ENCODE measurements around the gene CABYR. TPM values are rescaled to one million over a fixed set of nuclear protein-coding genes. Genes with fewer than 3 reads are reported as not detected.
"Not testable (repeated sequence)": the region's sequence is repeated elsewhere in the genome, so short reads cannot be mapped to it uniquely, and the experiment has no call there.

CABYR gene
- polyA plus RNA-seq, 1 donor = 13.0 TPM

DNA sequence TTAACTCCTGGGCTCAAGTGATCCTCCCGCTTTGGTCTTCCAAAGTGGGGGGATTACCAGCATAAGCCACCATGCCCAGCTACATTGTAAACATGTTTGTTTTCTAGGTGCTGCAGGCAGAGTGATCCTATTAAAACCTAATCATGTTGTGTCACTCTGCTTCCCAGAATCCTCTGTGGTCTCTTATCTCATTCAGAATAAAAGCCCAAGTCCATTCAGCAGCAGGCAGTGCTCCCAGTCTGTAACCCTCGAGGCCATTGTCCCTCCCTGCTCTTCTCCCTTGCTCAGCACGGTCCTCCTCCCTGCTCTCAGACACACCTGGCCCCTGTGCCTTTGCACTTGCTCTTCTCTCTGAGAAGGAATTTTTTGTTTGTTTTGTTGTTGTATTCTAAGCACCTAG lies 11.1 kb upstream of the CABYR start:
- no peak for DNase-seq

DNA sequence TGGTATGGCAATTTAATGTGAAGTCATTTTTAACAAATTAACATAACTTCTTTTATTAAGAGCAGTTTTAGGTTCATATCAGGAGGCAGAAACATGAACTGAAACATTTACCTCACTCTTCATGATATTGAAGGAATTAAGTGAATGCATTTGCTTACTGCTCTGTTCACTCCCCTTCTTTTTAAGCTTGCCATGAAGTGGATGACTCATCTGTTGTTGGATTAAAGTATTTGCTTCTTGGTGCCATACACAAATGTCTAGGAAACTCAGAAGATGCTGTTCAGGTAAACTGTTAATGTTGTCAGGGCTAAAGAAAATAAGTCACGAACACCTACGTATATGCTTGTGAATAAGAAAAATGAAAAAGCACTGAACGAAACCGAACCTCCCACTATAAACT lies 10.2 kb upstream of the CABYR start:
- no peak for DNase-seq

DNA sequence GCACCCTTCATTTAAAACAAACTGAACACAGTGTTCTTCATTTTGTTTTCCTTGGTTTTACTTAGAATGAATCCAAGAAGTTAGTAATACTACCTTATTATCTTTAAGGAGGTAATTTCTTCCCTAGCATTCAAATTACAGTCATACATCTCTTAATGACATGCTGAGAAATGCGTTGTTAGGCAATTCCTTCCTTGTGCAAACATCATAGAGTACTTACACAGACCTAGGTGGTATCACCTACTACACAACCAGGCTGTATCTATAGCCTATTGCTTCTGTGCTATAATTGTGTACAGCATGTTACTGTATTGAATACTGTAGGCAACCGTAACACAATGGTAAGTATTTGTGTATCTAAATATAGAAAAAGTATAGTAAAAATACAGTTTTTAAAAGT lies 8.4 kb upstream of the CABYR start:
- no peak for DNase-seq

DNA sequence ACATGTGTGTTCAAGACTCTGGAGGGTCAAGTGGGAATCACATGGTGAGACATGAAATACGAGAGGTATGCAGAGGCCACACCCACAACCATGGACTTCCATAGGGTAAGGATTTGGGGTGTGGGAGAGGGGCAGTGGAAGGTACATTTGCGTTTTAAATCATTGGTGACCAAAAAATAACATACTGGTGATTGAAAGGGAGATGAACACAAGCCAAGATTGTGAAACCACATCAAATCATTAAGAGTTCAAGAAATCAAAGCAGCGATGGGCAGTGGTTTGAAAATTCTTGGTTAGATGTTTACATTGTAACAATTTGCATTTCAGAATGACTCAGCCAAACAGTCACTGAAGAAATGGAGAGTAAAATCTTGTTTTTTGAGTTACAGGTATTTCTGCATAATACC lies 1.9 kb upstream of the CABYR start:
- no peak for DNase-seq

DNA sequence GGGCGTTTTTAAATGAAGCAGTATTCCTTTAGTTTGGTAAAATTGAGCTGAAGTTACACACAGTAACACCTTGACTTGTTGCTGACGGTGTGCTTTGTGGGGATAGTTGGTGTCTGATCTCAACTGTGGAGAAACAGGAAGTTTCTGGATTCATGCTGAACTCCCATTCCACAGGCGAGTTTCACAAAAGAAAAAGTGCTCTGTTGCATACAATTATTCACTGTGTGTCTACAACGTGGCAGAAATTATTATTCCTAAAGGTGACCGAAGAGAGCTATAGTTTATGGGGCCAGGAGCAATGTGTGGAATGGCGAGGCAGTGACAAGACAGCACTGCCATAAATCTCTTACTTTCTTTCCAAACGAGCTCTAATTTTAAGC lies 463 bp upstream of the CABYR start:
- no peak for DNase-seq

DNA sequence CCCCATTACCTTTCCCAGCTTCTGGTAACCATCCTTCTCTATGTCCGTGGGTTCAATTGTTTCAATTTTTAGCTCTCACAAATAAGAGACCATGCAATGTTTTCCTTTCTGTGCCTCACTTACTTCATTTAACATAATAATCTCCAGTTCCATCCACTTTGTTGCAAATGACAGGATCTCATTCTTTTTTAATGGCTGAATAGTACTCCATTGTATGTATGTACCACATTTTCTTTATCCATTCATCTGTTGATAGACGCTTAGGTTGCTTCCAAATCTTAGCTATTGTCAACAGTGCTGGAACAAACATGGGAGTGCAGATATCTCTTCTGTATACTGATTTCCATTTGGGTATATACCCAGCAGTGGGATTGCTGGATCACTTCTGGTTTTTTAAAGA lies 1.8 kb downstream of the CABYR start:
- DNase-seq = no peak

DNA sequence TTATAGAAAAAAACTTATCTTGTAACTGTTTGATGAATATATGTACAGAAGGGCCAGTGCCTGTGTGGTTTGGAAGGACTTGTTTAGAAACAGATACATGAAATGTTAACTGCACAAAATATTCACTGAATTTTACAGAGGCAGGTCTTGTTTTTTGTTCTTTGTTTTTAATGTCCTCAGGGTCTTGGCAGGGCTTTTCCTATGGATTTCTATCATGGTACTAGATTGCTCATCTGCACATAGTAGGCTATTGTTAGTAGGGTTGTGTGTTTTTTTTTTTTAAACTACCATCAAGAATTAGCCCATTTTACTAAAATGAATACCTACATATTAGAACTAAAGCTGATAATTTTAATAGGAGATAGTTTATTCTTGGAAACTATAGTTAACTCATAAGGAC lies 3.5 kb downstream of the CABYR start:
- DNase-seq = no peak

DNA sequence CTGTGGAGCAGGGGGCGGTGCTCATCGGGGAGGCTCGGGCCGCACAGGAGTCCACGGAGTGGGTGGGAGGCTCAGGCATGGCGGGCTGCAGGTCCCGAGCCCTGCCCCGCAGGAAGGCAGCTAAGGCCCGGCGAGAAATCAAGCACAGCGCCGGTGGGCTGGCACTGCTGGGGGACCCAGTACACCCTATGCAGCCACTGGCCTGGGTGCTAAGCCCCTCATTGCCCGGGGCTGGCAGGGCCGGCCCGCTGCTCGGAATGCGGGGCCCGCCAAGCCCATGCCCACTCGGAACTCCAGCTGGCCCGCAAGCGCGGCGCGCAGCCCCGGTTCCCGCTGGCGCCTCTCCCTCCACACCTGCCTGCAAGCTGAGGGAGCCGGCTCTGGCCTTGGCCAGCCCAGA lies 10.7 kb downstream of the CABYR start:
- not testable (repeated sequence) for DNase-seq

DNA sequence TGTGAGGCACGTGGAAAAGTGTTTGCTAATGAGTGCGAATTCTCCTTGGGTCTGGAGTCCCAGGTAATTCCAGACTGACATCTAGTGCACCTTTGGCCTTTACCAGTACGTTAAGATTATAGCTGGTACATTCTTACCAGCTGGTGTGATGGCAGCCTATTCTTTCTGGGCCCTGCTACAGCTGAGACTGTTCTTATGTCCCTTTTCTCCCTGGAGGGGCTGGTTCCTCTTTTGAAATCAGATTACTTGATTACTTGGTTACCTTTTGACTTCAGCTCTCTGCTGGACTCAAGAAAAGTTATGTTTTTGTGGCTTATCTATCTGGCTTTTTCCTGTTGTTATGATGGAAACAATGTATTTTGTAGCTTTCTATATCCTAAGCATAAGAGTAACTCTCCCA lies 14.5 kb downstream of the CABYR start:
- no peak for DNase-seq

DNA sequence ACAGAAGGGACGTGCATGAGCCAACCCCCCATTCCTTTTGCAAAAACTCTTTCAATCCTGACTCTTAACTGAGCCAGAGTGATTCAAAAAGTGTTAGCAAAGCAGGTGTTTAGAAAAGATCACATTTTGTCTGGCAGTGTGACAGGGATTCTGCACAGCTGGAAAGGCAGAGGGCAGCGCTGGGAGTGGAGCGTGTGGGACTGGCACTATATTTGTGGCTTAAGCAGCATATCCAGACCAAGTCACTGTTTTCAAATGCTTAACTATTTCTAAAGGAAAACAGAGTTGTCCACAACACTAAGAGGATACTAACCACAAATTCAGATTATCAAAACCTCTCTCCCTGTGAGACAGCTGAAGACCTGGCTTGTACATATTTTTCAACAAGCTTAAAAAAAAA lies 19.0 kb downstream of the CABYR start:
- no peak for DNase-seq

DNA sequence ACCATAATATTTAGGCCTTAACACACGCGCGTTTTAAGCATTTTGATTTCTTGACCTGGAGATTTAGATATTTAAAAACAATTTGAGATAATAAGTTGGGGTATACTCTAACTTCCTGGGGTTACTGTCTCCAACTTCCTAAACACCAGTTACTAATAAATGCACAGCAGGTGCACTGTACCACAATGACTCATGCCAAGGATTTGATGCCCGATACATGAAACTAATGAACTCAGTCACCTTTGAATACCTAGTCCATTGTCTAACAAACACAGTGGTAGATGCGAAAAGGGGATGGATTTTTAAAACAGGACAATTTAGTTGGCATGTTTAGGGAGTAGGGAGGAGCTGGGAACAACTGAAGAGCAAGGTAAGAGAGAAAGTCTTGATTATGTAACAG lies 21.2 kb downstream of the CABYR start:
- DNase-seq = no peak

DNA sequence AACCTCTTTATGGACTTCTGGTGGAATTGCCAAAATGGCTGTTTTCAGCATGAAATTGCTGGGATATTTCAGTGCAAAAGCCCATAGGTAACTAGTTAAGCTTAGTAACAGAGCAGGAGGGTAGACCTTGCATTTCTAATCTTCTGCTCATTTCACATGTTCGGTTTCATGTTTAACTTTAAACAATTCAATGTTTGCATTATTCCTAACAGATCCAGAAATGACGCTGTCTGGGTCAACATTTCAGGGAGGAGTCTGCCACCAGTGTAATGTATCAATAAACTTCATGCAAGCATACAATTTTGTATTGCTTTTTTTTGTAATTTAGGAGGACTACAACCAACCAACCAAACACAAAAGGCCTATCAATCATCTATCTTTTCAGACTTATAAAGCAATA lies 22.4 kb downstream of the CABYR start:
- DNase-seq = no peak

DNA sequence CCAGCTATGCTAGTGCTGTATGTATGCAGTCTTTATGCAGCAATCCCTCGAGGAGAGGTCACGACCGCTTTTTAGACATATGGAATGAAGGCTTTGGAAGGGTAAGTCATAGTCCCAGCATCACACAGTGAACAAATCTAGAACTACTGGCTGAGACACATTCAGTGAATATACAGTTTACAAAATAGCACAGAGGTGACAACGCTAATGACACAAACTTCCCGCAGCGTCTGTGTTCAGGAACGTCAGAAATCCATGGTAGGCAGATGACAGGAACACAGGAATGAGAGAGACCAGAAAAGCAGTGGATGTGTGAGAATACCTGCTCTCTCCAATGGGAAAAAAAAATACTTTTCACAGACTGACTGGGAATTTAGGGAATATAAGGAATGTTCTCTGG lies 29.6 kb downstream of the CABYR start:
- DNase-seq = no peak

DNA sequence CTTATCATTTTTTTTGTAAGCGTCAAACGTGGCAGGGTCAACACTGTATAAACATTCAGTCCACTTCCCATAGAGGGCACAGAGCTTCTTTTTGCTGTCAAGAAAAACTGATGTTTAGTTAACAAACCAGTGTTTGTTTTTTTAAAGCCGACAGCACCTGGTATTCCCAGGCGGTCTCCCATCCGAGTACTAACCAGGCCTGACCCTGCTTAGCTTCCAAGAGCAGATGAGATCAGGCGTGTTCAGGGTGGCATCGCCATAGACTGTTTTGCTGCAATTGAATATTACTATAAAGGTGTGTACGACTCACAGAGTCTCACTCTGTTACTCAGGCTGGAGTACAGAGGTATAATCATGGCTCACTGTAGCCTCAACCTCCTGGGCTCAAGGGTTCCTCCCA lies 31.5 kb downstream of the CABYR start:
- DNase-seq = no peak

DNA sequence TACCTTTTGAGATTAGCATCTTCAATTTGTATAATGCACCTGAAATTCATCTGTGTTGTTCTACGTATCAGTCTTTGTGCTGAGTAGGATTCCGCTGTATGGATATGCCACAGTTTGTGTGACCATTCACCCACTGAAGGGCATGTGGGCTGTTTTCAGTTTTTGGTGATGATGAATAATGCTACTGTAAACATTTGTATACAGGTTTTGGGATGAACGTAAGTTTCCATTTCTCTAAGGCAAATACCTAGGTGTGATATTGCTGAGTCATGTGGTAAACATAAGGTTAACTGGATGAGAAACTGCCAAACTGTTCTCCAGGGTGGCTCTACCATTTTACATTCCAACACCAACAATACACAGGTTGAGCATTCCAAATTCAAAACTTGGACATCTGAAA lies 35.1 kb downstream of the CABYR start:
- DNase-seq = no peak

DNA sequence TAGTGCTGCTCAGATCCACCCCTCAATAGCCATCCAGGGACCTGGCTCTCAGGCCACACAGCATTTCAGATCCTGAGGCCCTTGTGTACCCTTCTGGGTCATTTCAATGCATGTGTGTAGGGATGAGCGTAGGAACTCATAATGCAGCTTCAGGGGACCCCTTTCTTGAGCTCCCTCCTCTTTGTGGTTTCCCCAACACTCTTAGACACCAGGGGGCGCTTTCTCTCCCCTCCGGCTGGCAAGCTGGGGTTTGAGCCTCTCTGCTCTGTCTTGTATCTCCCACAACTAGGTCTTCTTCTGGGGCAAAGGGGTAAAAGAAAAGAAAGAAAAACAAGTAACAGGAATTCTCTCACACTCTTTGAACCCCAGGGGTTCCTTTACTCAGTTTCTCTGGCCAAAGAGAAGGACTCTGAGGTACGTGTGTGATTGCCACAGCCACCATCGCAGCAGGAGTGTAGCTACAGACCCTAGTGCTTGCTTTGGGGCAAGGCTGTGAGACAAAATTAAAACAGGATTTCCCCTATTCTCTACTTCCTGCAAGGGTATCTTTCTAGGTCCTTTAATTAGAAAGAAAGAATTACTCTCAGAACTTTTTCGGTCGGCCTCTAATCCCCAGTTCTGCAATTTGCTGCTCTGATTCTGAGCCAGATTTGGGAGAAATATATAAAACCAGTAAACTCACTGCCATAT lies 38.0 kb downstream of the CABYR start:
- peak; percentile 32 for DNase-seq

DNA sequence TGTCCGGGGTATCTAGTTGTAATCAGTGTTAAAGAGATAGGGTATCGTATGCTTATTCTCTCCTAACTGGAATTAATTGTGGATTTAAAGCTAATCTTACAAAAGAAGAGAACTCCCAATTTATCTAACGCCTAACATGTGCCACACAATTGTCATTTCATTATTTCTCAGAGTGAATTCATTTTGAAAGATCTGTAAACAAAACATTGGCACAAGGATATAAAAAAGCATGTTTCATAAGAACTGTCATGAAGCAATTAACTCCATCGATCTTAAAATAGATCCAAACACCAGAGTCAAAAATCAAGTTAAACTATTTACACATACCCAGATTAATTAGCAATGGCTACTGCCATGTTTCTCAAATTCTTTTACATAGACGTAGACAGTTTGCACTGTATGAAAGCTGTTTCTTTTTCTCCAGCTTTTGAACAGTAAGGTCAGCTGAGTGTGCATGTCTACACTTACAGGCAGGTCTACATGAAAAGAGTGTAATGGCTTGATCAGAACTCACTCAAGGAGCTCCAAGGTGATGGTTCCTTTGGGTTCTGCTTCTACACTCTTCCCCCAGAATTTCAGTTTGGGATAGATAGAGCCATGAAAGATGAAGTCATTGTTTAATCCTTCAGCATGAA lies 38.8 kb downstream of the CABYR start:
- no peak for DNase-seq

DNA sequence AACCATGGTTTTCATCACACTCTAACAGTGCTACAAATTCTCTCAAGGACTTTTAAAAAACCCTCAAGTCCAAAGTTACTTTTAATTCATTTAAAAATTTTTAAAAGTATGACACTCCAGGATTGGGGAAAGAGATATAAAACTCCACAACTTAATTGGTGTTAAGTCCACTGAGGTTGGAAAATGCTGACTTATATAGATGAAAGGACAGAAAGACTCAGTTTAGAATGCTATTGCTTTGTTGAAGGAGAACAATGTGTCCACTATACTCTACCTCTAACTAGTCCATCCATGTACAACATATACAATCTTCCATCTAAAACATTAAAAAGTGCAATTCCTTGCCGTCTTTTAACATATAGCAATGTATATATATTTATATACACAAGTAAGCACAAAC lies 41.2 kb downstream of the CABYR start:
- no peak for DNase-seq

DNA sequence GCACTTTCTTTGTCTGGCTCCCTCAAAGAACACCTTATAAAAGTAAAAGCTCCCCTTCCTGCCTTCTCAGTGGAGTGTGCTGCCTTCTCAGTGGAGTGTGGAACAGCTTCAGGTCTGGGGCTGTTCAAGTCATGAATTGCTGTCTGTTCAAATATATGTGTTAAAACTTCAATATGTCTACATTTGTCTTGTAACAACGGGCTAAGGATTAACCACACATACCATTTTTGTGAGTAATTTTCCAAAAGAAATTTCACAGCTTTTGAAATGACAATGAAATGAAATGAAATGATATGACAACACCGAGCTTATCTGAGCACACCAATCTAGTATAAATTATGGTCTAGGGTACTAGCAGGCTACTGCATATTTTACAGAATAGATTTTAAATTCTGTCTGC lies 42.9 kb downstream of the CABYR start:
- DNase-seq = no peak

DNA sequence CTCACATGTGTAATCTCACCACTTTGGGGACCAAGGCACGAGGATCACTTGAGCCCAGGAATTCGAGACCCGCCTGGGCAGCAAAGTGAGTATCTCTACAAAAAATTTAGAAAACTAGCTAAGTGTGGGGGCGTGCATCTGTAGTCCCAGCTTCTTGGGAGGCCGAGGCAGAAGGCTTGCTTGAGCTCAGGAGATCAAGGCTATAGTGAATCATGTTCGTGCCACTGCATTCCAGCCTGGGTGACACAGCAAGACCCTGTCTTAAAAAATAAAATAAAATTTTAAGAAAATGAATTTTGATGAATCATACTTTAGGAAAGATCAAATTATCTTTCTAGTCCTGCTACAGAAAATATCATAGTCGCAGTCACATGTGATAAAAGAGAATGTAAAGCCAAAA lies 46.9 kb downstream of the CABYR start:
- no peak for DNase-seq

DNA sequence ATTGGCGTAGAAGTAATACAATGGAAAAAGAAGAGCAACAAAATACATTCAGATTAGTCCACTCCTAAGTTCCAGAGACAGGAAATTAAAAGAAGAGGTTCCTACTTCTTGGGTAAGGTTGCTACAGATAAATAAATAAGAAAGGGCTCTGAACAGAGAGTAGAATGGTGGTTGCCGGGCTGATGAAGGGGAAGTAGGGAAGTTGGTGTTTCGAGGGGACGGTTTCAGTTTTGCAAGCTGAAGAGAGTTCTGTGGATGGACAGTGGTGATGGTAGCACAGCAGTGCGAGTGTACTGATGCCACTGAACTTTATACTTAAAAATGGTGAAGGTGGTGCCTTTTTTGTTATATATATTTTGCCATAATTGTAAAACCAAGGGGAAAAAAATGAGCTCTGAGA lies 48.2 kb downstream of the CABYR start:
- no peak for DNase-seq

DNA sequence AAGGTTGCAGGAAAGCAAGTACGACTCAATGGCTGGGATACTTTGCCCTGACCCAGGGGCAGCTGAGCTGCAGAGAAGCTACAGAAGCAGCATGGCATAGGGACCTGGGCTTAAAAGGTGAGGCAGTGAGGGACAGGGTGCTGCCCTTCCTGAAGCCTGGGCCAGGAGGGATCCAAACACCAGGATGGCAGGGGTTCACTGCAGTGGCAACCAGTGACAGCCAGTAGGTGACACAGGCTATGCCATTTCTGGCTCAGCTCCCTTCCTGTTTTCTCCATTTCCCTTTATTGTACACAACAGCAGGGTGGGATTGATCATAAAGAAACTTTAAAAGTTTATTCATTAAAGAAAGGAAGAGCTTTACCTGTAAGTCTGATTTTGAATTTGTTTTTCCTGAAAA lies 48.8 kb downstream of the CABYR start:
- DNase-seq = no peak

DNA sequence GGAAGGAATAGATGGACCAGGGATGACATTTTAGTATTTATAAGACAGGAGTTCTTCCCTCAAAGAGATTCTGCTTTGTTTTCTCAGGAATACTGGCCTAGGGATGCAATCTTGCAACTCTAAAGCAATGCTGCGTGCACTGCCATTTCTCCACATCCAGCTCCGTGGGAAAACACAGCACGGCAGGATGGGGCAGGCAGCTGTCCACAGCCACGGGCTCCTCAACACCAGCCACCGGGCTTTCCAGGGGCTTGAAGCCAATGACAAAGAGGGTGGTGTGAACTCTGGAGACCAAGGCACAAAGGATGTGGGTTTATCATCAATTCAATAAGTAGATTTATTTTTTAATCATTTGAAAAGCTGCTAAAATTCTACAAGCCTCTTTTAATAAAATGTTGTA lies 49.3 kb downstream of the CABYR start:
- DNase-seq = no peak

DNA sequence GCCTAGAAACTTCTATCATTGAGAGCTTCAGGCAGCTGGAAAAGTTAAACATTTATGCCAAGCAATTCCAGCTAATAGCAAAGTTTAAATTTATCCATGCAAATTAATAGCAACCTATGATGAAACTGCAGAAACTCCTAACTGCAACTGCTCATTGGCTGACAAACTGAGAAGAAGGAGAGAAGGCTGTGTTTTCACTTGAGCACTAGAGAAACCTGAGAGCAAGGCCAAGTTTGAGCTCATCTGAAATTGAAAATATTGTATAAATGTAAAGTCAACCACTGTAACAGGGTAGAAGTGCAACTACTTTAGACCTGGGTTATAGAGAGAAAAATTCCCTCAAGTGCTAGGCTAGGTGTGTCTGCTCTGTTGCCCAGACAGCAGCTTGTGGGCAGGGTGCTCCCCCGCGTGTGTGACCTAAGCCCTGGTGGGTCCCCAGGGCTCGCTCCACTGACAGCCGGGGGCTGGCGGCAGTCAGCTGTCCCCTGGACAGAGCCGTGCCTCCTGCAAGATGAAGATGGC lies 50.2 kb downstream of the CABYR start:
- DNase-seq = no peak

All from left kidney (tissue), 2 donors.